Measurements from ENCODE around the gene ILDR2. TPM values are rescaled to one million over a fixed set of nuclear protein-coding genes. Genes with fewer than 3 reads are reported as not detected.
A peak's percentile ranks its signal among the peaks of the same experiment; 100 is the strongest.

Gene ILDR2
- total RNA-seq, 1 donor from 2014 or later = not detected

GRCh38 chr1:166910396-166910994 is 64.8 kb downstream of the ILDR2 start:
- Histone ChIP-seq H3K27me3 (ENCODE audit: control insufficient read depth, insufficient read depth, low read length) (no peaks in the 10 kb centered on the region), H3K4me3 (ENCODE audit: low read depth, low read length) (no peak overlapping the region), H3K36me3 (ENCODE audit: control insufficient read depth, insufficient read depth, low read length) (no peaks in the 10 kb centered on the region)
- FAIRE-seq (no peak), DNase-seq (ENCODE audit: low read depth) (peak; percentile 96)
- peak; percentile 65 for TF ChIP-seq CTCF (IDR thresholded peaks at IDR 0.05; ENCODE audit: insufficient read depth, low read length, severe bottlenecking)

- Histone ChIP-seq H3K36me3 (ENCODE audit: control insufficient read depth, insufficient read depth, low read length) (no peaks in the 10 kb centered on the region), H3K27me3 (ENCODE audit: control insufficient read depth, insufficient read depth, low read length) (no peaks in the 10 kb centered on the region), H3K4me3 (ENCODE audit: low read depth, low read length) (no peak overlapping the region)
- peak; percentile 73 for DNase-seq (ENCODE audit: low read depth)
- no peak for FAIRE-seq
- TF ChIP-seq CTCF (IDR thresholded peaks at IDR 0.05; ENCODE audit: insufficient read depth, low read length, severe bottlenecking) = no peak
These were observed 66.4 kb downstream of the ILDR2 start for GRCh38 chr1:166908942-166909341.

GRCh38 chr1:166907763-166908162 is 67.6 kb downstream of the ILDR2 start:
- H3K4me3 ChIP-seq (ENCODE audit: low read depth, low read length) = no peak overlapping the region
- no peaks in the 10 kb centered on the region for H3K36me3 ChIP-seq (ENCODE audit: control insufficient read depth, insufficient read depth, low read length)
- H3K27me3 ChIP-seq (ENCODE audit: control insufficient read depth, insufficient read depth, low read length) = no peaks in the 10 kb centered on the region
- no peak for TF ChIP-seq CTCF (IDR thresholded peaks at IDR 0.05; ENCODE audit: insufficient read depth, low read length, severe bottlenecking)
- DNase-seq (ENCODE audit: low read depth) (no peak), FAIRE-seq (no peak)

GRCh38 chr1:166907051-166907450 is 68.3 kb downstream of the ILDR2 start:
- DNase-seq (ENCODE audit: low read depth) (no peak), FAIRE-seq (no peak)
- no peak overlapping the region for H3K4me3 ChIP-seq (ENCODE audit: low read depth, low read length)
- no peak for TF ChIP-seq CTCF (IDR thresholded peaks at IDR 0.05; ENCODE audit: insufficient read depth, low read length, severe bottlenecking)
- H3K36me3 ChIP-seq (ENCODE audit: control insufficient read depth, insufficient read depth, low read length) = no peaks in the 10 kb centered on the region
- no peaks in the 10 kb centered on the region for H3K27me3 ChIP-seq (ENCODE audit: control insufficient read depth, insufficient read depth, low read length)

GRCh38 chr1:166906647-166907046 is 68.7 kb downstream of the ILDR2 start:
- no peak for TF ChIP-seq CTCF (IDR thresholded peaks at IDR 0.05; ENCODE audit: insufficient read depth, low read length, severe bottlenecking)
- Histone ChIP-seq H3K4me3 (ENCODE audit: low read depth, low read length) (no peak overlapping the region), H3K27me3 (ENCODE audit: control insufficient read depth, insufficient read depth, low read length) (no peaks in the 10 kb centered on the region), H3K36me3 (ENCODE audit: control insufficient read depth, insufficient read depth, low read length) (no peaks in the 10 kb centered on the region)
- DNase-seq (ENCODE audit: low read depth) = no peak
- no peak for FAIRE-seq

- H3K27me3 ChIP-seq (ENCODE audit: control insufficient read depth, insufficient read depth, low read length) = no peaks in the 10 kb centered on the region
- FAIRE-seq (no peak), DNase-seq (ENCODE audit: low read depth) (peak; percentile 11)
- no peak for TF ChIP-seq CTCF (IDR thresholded peaks at IDR 0.05; ENCODE audit: insufficient read depth, low read length, severe bottlenecking)
- H3K4me3 ChIP-seq (ENCODE audit: low read depth, low read length) = no peak overlapping the region
- no peaks in the 10 kb centered on the region for H3K36me3 ChIP-seq (ENCODE audit: control insufficient read depth, insufficient read depth, low read length)
These were observed 69.4 kb downstream of the ILDR2 start for GRCh38 chr1:166905900-166906299.
